ENCODE measurements around the gene RGS7.

GRCh38 chr1:241253471-241253870, 103.5 kb downstream of the RGS7 start:
- TF ChIP-seq CTCF (IDR thresholded peaks at IDR 0.05): no peak
- no peak for TF ChIP-seq POLR2A (IDR thresholded peaks at IDR 0.05)

All from Peyer's patch (tissue), 4 donors.